HG03558 (cell line): ENCODE results near the gene NOB1.
"Not testable (repeated sequence)": the region's sequence is repeated elsewhere in the genome, so short reads cannot be mapped to it uniquely, and the experiment has no call there.

Source experiments
- ATAC-seq: cut with Tn5 transposase; IDR thresholded peaks from one replicate; pipeline ENCODE4 v1.9.1; 2021; ENCODE audit warnings: moderate number of reproducible peaks; ENCODE audit not compliant: unreplicated experiment; ENCODE audit errors: extremely low read depth

NOB1 gene

GRCh38 chr16:69762814-69763598 is 8.3 kb upstream of the NOB1 start:
- no peak for ATAC-seq

- ATAC-seq: no peak
These were observed 7.5 kb upstream of the NOB1 start, which contains the start of gene WWP2 for GRCh38 chr16:69761983-69762813. WWP2 (plus strand) TSS chr16:69762332; CDS start chr16:69787011, 24,679 bp downstream.

- ATAC-seq: not testable (repeated sequence)
These were observed 2.6 kb upstream of the NOB1 start for GRCh38 chr16:69757375-69757774.

- ATAC-seq: no peak
These were observed 2.0 kb upstream of the NOB1 start for GRCh38 chr16:69756705-69757104.

- ATAC-seq: no peak
These were observed 620 bp downstream of the NOB1 start for GRCh38 chr16:69754143-69754468.

GRCh38 chr16:69748694-69749345 is 5.9 kb downstream of the NOB1 start:
- no peak for ATAC-seq

GRCh38 chr16:69747115-69747514 is 7.6 kb downstream of the NOB1 start:
- ATAC-seq: no peak

GRCh38 chr16:69745959-69746358 is 8.8 kb downstream of the NOB1 start:
- ATAC-seq: no peak

- no peak for ATAC-seq
These were observed 9.5 kb downstream of the NOB1 start for GRCh38 chr16:69745232-69745612.

- no peak for ATAC-seq
These were observed 10.1 kb downstream of the NOB1 start for GRCh38 chr16:69744363-69745231.

GRCh38 chr16:69741951-69742904 is 12.5 kb downstream of the NOB1 start:
- ATAC-seq: no peak

- no peak for ATAC-seq
These were observed 13.2 kb downstream of the NOB1 start for GRCh38 chr16:69741519-69741918.

- no peak for ATAC-seq
These were observed 22.6 kb downstream of the NOB1 start for GRCh38 chr16:69732101-69732500.

- ATAC-seq: not testable (repeated sequence)
These were observed 23.4 kb downstream of the NOB1 start for GRCh38 chr16:69731280-69731679.

- ATAC-seq: not testable (repeated sequence)
These were observed 25.7 kb downstream of the NOB1 start for GRCh38 chr16:69729030-69729429.

- no peak for ATAC-seq
These were observed 26.8 kb downstream of the NOB1 start for GRCh38 chr16:69727916-69728270.

GRCh38 chr16:69726313-69727060 is 28.2 kb downstream of the NOB1 start, which contains the start of gene NQO1:
NQO1 (minus strand) TSS chr16:69726560; CDS start chr16:69726439, 121 bp downstream.
- peak; percentile 91 for ATAC-seq
